ENCODE results near the gene SOWAHD.
A peak's percentile ranks its signal among the peaks of the same experiment; 100 is the strongest.
"Not testable (repeated sequence)": the region's sequence is repeated elsewhere in the genome, so short reads cannot be mapped to it uniquely, and the experiment has no call there.

SOWAHD gene, protein sequence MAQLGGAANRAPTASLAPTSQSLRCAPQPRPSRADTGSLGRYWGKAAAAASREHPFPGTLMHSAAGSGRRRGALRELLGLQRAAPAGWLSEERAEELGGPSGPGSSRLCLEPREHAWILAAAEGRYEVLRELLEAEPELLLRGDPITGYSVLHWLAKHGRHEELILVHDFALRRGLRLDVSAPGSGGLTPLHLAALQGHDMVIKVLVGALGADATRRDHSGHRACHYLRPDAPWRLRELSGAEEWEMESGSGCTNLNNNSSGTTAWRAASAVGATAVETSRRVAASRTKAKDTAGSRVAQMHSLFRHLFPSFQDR

DNA sequence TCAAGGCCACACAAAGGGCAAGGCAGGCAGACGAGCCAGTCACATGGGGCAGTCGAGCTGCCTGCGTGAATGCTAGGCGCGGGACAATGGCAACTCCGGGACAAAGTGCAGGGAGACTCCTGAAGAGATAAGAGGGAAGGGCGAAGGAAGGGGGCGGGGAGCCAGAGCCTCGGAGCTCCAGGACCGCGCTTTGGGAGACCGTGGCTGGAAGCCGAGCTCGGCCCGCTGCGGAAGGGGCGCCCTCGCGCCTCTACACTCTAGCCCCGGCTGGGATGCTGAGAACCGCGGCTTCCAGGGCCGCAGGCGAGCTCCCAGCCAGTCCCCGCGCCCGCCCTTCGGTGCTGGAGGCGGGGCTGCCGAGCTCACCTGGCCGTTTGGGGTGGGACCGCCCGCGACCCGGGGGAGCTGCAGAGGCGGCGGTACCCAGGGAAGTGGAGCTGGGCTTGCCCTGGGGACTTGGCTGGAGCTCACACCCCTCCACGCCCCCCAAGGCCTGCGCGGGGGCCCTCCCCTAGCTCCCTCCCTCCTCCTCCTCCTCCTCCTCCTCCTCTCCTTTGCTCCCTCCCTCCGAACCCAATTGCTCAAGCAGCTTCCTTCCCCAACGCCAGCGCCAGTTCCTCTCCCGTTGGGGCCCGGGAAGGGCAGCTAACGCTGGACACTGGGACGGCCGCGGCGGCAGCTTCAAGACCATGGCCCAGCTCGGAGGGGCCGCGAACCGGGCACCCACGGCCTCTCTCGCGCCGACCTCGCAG is at the start of gene SOWAHD:
Gene SOWAHD (plus strand): TSS at position 610 of the 752 bp plus-strand sequence. CDS start 80 bp downstream, at position 690.
- DNase-seq = peak; percentile 71

DNA sequence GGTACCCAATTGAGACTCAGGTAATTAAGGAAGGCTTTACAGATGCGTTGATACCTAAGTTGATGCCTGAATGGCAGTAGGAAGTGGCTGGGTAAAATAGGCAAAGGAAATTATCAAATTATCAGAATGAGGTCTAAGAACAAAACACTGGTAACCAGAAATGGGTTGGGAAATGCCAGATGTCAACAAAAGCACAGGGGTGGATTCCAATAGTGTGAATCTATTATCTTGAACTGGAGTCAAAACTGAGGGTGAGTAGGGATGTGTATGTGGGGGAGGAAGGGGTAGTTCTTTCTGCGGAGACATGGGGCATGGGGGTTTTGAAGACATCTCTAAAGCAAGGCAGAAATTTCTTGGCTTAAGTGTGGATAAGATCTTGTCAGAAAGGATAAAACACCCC is 49.5 kb upstream of the SOWAHD start:
- DNase-seq = no peak

DNA sequence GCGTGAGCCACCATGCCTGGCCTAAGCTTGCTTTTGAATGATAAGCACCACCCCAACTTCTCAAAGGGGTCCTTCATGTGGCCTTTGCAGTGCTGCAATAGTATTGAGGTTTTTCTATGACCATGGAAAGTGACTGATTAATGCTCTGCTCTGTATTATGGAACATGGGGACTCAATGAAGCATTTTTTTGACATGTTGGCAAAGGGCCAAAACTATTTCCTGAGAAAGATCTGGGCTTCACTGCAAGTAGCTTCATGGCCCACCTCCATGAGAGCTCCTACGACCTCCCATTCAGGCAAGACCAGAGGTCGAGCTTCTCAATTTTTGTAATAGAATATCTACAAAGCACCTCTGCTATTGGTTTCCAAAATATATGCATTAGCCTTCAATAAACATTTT is 48.8 kb upstream of the SOWAHD start:
- DNase-seq = no peak

DNA sequence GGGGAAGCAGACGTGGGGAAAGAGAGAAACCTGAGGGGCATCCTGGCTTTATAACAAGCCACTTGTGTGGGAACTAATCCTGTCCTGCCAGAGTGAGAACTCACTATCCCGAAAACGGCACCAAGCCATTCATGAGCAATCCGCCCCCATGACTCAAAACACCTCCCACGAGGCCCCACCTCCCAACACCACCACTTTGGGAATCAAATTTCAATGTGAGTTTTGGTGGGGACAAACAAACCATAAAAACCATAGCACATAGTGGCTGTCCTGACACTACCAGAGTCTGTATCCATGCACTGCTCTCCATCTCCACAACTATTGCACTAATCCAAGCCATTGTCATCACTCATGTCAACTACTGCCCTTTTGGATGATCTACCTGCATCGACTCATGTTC is 36.9 kb upstream of the SOWAHD start:
- no peak for DNase-seq

DNA sequence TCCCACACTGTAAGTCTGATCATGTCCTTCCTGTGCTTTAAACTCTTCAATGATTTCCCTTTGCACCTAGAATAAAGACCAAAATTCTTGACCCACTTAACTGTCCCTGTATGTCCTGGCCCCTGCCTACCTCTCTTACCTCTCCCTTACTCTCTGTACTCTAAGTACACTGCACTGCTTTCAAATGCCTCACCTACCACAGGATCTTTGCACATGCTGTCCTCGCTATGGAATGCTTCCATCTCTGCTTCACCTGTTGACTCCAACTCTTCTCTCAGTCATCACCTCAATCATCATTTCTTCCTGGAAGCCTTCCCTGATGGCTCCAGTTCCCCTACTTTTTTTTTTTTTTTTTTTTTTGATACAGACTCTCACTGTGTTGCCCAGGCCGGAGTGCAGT is 36.5 kb upstream of the SOWAHD start:
- no peak for DNase-seq

DNA sequence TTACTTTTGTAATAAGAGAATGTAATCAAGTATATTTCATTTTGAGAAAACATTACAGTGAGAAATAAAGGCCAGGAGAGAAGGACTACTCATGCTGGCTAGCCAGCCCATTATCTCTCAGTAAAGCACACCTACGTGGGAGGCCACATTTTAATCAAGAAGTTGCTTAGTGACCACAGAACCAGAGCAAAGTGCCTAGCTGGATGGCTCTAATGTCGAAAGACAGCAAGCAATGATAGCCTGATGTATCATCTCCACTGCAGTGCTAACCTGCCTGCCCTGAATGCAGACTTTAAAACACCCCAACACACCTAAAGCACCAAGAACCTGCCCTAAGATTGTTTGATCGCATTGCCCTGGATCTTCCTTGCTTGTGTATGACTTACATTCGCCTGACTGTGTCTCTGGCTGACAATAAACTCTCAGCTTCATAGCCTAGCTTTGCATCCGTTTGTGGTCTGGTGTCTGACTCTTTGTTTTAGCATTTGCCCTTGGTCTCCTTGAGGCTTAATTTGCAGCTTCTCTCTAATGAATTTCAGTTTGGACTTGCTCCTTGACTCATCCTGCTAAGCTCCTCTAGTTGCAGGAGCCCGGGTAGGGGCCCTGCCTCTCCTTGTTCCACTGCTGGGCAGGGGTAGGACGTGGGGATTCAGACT is 31.4 kb upstream of the SOWAHD start:
- DNase-seq = peak; percentile 5

DNA sequence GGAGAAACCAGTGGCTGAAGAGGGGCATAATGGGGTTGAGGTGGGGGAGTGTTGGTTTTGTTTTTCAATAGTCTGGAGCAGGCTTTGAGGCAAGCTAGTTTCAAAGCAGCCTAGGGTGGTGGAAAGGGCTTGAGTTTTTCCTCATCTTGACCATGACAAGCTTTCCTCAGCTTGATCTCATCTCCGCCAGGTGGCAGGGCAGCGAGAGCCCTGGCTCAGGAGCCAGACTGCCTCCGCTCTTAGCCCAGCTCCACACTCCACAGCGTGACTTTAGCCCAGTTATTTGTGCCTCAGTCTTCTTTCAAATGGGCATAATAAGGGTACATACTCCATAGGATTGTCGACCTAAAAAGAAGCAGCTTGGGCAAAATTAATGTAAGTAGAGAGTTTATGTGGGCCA is 29.9 kb upstream of the SOWAHD start:
- peak; percentile 47 for DNase-seq

DNA sequence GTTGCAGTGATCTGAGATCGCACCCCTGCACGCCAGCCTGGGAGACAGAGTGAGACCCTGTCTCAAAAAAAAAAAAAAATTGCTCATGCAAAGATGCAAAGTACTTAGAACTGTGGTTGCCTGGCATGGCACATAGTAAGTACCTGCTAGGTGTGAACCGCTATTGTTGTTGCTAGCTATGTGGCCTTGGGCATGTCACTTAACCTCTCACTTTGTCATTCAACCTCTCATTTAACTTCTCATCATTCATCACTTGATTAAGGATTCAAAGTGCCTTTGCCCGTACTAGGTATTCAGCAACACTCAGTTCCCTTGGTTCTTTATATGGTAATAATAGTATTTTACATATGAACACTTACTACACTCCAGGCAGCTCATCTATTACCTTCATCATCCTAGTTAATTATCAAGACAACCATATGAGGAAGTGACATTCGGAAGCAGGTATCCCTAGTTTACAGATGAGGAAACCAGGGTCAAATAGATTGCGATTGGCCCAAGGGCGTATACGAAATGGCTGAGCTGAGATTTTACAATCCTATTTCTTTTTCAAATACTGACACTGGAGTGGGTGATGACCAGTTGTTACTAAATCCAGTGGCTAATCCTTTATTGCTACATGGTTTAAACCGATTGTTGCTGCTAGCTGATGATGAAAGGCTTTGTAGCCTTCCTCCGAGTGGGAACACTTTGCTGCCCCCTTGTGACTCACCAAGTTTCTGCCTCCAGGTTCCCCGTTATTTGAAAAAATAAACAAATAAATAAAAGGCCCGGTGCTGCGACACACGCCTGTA is 28.8 kb upstream of the SOWAHD start:
- DNase-seq = peak; percentile 80

DNA sequence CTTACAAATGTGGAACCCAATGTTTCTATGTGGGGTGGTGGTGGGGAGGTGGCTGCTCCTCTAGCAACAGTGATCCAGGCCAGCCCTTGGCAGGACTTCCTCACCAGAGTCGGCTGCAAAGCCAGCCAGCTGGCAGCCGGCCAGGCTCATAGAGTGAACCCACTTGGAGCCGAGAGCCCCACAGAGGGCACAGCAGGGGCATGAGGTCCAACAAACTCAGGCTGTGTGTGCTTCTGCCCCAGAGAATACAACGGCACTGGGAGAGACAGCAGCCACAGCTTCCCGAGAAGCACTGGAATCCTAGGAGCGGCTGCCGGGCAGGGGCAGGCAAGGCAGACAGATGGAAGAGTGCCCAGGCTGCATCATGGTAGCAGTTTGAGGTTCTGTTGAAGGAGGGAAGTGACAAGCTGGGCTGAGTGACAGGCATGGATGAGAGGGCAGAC is 23.5 kb upstream of the SOWAHD start:
- no peak for DNase-seq

DNA sequence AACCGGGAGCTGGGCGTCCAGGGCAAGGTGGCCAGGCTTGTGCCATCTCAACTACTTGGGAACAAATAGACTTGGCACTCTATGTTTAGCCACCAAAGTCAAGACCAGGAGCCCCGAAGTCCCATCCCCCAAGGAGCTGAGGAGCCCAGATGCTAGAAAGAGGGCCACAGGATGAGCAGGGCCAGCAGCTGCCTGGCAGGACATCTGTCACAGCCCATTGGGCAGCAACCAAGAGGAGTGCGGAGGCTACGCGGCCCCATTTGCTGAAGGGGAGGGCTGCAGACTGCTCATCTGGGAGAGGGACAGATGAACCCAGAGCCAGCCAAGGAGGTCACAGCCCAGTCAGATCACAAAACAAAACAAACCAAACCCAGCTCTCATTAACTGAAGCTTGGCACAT is 22.9 kb upstream of the SOWAHD start:
- no peak for DNase-seq

DNA sequence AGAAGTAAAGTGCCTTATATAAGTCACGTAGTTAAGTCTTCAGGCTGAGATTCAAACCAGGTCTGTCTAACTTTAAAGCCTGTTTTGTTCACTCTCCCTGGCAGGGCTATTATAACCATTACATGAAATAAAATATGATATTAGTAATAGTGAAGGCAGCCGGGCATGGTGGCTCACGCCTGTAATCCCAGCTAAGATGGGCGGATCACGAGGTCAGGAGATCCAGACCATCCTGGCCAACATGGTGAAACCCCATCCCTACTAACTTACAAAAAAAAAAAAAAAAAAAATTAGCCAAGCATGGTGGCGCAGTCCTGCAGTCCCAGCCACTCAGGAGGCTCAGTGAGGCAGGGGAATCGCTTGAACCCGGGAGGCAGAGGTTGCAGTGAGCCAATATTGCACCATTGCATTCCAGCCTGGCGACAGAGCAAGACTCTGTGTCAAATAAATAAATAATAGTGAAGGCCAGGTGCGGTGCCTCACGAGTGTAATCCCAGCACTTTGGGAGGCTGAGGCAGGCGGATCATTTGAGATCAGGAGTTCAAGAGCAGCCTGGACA is 22.1 kb upstream of the SOWAHD start:
- no peak for DNase-seq

DNA sequence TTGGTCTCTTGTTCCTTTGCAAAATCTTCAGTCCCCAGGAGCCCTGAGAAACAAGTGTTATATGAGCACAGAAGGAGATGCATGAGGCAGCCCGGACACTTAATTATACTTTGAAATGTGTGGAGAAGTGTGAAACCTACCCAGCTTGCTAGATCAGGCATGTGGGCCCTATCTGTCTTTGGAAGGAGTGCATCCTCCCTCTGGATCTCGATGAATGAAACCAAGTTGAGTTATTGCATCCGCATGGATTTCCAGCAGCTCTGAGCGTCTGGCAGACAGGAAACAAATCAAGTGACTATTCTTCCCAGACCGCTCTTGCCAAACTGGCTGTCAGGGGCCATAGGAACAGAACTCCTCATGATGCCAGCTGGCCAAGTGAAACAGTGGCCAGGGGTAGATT is 19.6 kb upstream of the SOWAHD start:
- DNase-seq = no peak

DNA sequence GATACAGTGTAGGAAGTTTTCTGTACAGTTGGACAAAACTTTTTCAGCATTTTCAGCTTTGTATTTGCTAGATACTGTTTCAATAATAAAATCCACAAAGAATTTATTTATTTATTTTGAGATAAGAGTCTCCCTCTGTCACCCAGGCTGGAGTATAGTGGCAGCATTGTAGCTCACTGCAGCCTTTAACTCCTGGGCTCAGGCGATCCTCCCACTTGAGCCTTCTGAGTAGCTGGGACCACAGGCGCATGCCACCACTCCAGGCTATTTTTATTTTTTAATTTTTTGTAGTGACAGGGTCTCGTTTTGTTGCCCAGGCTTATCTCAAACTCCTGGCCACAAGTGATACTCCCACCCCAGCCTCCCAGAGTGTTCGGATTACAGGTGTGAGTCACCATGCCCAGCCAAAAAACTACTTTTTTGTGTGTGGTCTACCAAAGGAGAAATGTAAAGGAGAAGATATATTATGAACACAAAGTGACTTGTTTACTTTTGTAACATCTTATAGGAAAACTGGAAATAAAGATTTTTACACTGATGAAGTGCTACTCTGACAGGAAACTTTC is 13.0 kb upstream of the SOWAHD start:
- no peak for DNase-seq

DNA sequence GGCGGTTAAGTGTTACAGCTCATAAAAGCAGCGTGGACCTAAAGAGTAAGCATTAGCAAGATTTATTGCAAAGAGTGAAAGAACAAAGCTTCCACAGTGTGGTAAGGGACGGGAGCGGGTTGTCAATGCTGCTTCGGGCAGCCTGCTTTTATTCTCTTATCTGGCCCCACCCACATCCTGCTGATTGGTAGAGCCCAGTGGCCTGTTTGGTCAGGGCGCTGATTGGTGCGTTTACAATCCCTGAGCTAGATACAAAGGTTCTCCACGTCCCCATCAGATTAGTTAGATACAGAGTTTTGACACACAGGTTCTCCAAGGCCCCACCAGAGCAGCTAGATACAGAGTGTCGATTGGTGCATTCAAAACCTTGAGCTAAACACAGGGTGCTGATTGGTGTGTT is 8.3 kb upstream of the SOWAHD start:
- DNase-seq = not testable (repeated sequence)

DNA sequence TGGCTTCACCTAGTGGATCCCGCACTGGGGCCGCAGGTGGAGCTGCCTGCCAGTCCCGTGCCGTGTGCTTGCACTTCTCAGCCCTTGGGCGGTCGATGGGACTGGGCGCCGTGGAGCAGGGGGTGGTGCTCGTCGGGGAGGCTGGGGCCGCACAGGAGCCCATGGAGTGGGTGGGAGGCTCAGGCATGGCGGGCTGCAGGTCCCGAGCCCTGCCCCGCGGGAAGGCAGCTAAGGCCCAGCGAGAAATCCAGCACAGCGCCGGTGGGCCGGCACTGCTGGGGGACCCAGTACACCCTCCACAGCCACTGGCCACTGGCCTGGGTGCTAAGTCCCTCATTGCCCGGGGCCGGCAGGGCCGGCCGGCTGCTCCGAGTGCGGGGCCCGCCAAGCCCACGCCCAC is 7.6 kb upstream of the SOWAHD start:
- not testable (repeated sequence) for DNase-seq

DNA sequence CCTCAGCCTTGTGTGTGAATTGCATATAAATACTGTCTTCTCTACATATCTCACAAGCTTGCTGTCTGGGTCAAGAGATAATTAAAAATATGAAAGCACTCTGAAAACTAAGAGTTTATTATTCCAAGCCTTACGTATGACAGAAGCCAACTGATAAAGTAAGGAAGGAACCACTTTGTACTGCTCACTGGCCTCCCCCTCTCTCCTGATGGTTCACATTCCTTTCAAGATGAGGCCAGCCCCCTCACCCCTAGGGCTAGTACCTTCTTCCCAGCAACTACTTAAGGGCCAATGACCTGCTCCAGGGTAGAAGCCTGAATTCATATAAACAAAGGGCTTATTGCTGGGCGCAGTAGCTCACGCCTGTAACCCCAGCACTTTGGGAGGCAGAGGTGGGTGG is 5.4 kb upstream of the SOWAHD start:
- no peak for DNase-seq

DNA sequence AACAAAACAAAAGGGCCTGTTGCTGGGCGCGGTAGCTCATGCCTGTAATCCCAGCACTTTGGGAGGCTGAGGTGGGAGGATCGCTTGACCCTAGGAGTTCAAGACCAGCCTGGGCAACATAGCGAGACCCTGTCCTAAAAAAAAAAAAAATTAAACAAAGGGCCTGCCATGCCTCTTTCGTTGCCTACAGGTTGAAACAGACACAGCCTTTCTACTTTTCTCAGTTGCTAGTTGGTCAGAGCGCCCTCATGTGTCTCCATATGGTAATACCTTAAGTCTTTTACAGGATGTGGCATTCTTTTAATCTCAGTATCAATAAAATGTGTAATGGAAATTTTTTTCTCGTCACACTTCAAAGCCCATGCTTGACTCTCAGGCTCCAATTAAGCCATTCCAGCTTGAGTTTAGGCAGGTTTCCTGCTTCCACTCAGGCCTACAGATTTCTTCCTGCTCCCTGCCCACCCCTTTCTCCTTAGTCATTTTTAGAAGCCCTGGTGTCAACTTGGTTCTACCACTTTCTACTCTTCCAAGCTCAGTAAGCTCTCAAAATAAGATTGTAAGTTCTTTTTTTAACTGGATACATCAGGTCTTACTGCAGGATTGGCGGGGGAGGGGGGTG is 4.6 kb upstream of the SOWAHD start:
- DNase-seq = peak; percentile 79

DNA sequence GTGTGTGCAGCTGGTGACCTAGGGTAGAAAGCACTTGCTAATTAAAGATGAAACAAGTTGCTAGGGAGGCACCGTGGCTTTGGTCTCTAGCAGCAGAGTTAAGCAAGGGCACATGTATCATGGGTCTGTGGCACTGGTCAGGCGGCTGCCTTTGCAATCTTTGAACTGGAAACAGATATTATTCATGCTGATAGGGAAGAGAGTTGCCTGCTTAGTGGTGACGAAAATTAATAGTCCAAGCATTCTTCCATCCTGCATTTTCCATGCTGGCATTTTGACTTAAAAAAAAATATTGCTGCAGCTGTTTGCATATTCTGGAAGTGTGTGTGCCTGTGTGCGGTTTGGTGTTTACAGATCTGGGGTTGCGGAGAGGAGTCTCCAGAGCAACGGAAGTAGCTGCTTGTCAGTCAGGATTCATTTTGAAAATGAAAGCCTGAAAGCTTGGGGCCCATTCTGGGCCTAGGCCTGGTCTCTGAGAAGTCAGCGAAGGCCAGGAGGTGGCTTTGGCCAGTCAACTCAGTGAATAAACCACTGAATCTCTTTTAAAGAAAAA is 2.3 kb upstream of the SOWAHD start:
- peak; percentile 48 for DNase-seq

DNA sequence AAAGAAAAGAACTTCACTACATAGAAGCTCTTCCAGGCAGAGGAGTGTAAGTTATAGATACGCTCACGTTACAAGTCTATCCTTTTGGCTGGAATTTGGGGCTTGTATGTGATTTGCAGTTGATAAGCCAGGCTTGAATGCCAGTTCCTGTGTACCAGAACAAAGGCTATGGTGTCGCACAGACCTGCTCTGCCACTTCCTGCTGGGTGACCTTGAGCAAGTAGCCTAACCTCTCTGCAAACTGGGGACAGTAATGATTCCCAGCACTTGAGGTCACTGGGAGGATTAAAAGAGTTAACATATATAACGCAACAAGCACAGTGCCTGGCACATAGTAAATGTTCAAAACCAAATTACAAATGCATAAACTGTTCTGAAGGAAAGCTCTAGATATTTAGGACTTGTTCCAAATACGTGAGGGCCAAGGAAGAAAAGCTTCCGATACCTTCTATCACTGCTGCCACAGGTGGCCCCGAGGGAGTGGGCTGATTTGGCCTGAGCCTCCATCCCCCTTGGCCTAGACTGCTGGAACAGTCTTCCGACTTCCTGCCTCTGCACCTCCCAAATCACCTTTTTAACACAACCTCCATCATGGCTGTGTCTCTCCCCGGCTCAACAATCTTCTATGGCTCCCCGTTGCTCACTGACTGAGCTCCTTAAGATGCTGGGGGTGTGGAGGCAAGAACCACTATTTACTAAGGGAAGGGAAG is 1.3 kb upstream of the SOWAHD start:
- DNase-seq = peak; percentile 40

DNA sequence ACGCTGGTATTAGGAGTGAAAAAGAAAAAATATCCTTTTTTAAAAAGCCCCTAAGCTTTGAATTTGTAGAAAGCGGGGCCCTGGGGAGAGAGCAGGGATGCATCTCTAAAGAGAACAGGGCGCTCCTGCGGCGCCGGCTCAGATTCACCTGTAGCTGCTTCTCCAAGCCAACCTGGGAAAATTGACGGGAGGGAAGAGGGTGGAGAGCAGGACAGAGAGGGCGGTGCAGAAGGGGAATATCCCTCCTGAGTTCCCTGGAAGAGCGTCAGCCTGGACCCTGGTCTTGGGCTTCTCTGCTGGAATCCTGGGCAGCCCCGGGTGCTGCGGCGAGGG is 776 bp upstream of the SOWAHD start:
- no peak for DNase-seq

DNA sequence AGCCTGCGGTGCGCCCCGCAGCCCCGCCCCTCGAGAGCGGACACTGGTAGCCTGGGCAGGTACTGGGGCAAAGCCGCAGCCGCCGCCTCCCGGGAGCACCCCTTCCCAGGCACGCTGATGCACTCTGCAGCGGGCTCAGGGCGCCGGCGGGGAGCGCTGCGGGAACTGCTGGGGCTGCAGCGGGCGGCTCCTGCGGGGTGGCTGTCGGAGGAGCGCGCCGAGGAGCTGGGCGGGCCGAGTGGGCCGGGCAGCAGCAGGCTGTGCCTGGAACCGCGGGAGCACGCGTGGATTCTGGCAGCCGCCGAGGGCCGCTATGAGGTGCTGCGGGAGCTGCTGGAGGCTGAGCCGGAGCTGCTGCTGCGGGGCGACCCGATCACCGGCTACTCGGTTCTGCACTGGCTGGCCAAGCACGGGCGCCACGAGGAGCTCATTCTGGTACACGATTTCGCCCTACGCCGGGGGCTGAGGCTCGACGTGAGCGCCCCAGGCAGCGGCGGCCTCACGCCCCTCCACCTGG is 401 bp downstream of the SOWAHD start:
- DNase-seq = peak; percentile 71
